Measurements from ENCODE around the gene FCER2.
"Not testable (repeated sequence)": the region's sequence is repeated elsewhere in the genome, so short reads cannot be mapped to it uniquely, and the experiment has no call there.

The FCER2 gene

GRCh38 chr19:7645656-7646425 lies 56.1 kb downstream of the FCER2 start:
- DNase-seq (ENCODE audit: low spot score) = no peak

GRCh38 chr19:7645163-7645562 lies 56.8 kb downstream of the FCER2 start:
- no peak for DNase-seq (ENCODE audit: low spot score)

GRCh38 chr19:7644550-7644877 lies 57.4 kb downstream of the FCER2 start:
- no peak for DNase-seq (ENCODE audit: low spot score)

GRCh38 chr19:7643629-7644549 lies 58.0 kb downstream of the FCER2 start:
- DNase-seq (ENCODE audit: low spot score) = not testable (repeated sequence)

- no peak for DNase-seq (ENCODE audit: low spot score)
Observed at GRCh38 chr19:7643031-7643415, 58.9 kb downstream of the FCER2 start.

- no peak for DNase-seq (ENCODE audit: low spot score)
Observed at GRCh38 chr19:7642295-7643030, 59.5 kb downstream of the FCER2 start.

- no peak for DNase-seq (ENCODE audit: low spot score)
Observed at GRCh38 chr19:7641290-7642276, 60.3 kb downstream of the FCER2 start.

- DNase-seq (ENCODE audit: low spot score) = no peak
Observed at GRCh38 chr19:7640803-7641202, 61.1 kb downstream of the FCER2 start.

GRCh38 chr19:7639863-7640348 lies 62.0 kb downstream of the FCER2 start:
- no peak for DNase-seq (ENCODE audit: low spot score)

GRCh38 chr19:7638802-7639465 lies 63.0 kb downstream of the FCER2 start:
- DNase-seq (ENCODE audit: low spot score) = no peak
